Astrocyte (in vitro differentiated cells and primary cell): Measurements from ENCODE around the gene NCAPG2. TPM values are rescaled to one million over a fixed set of nuclear protein-coding genes. Genes with fewer than 3 reads are reported as not detected.

ENCODE experiments used
- DNase-seq: peaks from one replicate; pipeline ENCODE4 v3.0.0-alpha.2; 2010; ENCODE audit warnings: low read depth
- FAIRE-seq: peaks from 2 replicates; lab custom pipeline; 2011; peaks lifted over from hg19 to GRCh38; lab: Jason Lieb, UNC
- H2AFZ ChIP-seq: 2 replicates; pipeline ENCODE4 v1.6.0; 2012; ENCODE audit warnings: low read depth, low read length, inconsistent platforms
- H3K27ac ChIP-seq: 2 replicates; pipeline ENCODE4 v1.5.1; 2011; ENCODE audit warnings: low read depth, low read length, inconsistent platforms
- H3K27me3 ChIP-seq: 2 replicates; pipeline ENCODE4 v1.6.0; 2011; ENCODE audit warnings: low read length, inconsistent platforms; ENCODE audit not compliant: insufficient read depth
- H3K36me3 ChIP-seq: 2 replicates; pipeline ENCODE4 v1.5.1; 2011; ENCODE audit warnings: low read length, inconsistent platforms; ENCODE audit not compliant: insufficient read depth
- H3K4me1 ChIP-seq: 2 replicates; pipeline ENCODE4 v1.5.1; 2011; ENCODE audit warnings: low read length, inconsistent platforms; ENCODE audit not compliant: insufficient read depth
- H3K4me2 ChIP-seq: 2 replicates; pipeline ENCODE4 v1.6.0; 2012; ENCODE audit warnings: low read length, inconsistent platforms
- H3K4me3 ChIP-seq: 2 replicates; pipeline ENCODE4 v1.5.1; 2011; ENCODE audit warnings: low read depth, mild to moderate bottlenecking, low read length, inconsistent platforms; ENCODE audit not compliant: insufficient read depth
- H3K79me2 ChIP-seq: 2 replicates; pipeline ENCODE4 v1.6.0; 2012; ENCODE audit warnings: mild to moderate bottlenecking, low read length, inconsistent platforms; ENCODE audit not compliant: insufficient read depth
- H3K9ac ChIP-seq: 2 replicates; pipeline ENCODE4 v1.6.0; 2012; ENCODE audit warnings: mild to moderate bottlenecking, low read length, inconsistent platforms
- H3K9me3 ChIP-seq: 2 replicates; pipeline ENCODE4 v1.5.1; 2012; ENCODE audit warnings: low read depth, mild to moderate bottlenecking, low read length, inconsistent platforms; ENCODE audit not compliant: insufficient read depth
- H4K20me1 ChIP-seq: 2 replicates; pipeline ENCODE4 v1.6.0; 2012; ENCODE audit warnings: low read length, inconsistent platforms; ENCODE audit not compliant: insufficient read depth
- H3K27ac Mint-ChIP-seq: one replicate; pipeline ENCODE4 v1.8.0; 2021; ENCODE audit warnings: mild to moderate bottlenecking, mixed read lengths; ENCODE audit not compliant: unreplicated experiment
- H3K27me3 Mint-ChIP-seq: one replicate; pipeline ENCODE4 v1.8.0; 2021; ENCODE audit warnings: low read depth, mixed read lengths; ENCODE audit not compliant: unreplicated experiment
- H3K36me3 Mint-ChIP-seq: one replicate; pipeline ENCODE4 v1.8.0; 2021; ENCODE audit warnings: low read depth, mixed read lengths; ENCODE audit not compliant: unreplicated experiment
- H3K4me1 Mint-ChIP-seq: one replicate; pipeline ENCODE4 v1.8.0; 2021; ENCODE audit warnings: low read depth, mixed read lengths; ENCODE audit not compliant: unreplicated experiment
- H3K4me3 Mint-ChIP-seq: one replicate; pipeline ENCODE4 v1.8.0; 2021; ENCODE audit warnings: mild to moderate bottlenecking, moderate library complexity, mixed read lengths; ENCODE audit not compliant: unreplicated experiment
- H3K9me3 Mint-ChIP-seq: one replicate; pipeline ENCODE4 v1.8.0; 2021; ENCODE audit warnings: mild to moderate bottlenecking, mixed read lengths; ENCODE audit not compliant: unreplicated experiment
- EZH2 ChIP-seq: IDR thresholded peaks from 2 replicates; pipeline ENCODE4 v1.6.1; 2012; ENCODE audit warnings: mild to moderate bottlenecking, low read length, inconsistent platforms; ENCODE audit not compliant: insufficient read depth
- total RNA-seq: library from RNA; stranded (reverse); gene quantifications from 2 replicates; pipeline ENCODE4 v1.2.1, GENCODE V29; 2021
- TF ChIP-seq, protein P1 (sequence below): IDR thresholded peaks from 2 replicates; pipeline ENCODE4 v1.5.1; 2011; ENCODE audit warnings: low read depth, mild to moderate bottlenecking, inconsistent platforms, low read length, moderate library complexity; ENCODE audit not compliant: insufficient read depth

The NCAPG2 gene
- total RNA-seq, 1 donor from 2014 or later: 9.6 TPM

DNA sequence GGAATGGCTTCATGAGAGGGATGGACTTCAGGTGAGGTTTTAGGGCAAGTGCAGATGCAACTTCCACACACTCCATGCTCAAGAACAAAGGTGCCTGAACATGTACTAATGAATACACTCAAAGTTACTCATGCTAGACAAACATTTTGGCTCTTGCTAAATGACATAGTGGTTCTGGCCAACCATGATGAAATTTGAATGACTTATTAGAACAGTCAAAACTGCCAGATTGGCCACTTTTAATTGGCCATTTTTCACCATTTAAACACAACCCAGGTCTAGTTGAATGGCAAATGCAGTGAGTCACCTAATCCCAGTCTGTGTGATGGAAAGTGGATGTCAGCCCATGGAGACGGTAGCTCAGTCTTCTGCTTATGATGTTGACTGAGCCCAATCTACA is 112.1 kb downstream of the NCAPG2 start:
- H3K27me3 Mint-ChIP-seq: peaks cover 33% of the 10 kb centered on the region

DNA sequence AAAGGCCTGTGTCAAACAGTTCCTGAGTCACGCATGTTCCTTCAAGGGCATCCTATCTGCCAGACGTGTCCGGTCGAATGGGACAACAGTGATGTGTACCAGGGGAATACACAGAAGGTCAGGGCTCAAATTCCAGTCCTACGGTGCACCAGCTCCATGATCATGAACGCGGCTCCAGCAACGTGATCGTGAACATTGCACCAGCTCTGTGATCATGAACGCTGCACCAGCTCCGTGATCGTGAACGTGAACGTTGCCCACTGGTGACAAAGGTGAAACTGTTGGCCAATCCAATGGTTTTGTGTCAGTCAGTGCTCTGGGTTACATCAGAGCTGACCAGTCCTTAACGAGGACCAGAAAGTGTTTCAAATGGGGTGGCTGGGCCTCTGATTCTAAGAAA is 112.7 kb downstream of the NCAPG2 start:
- no peaks in the 10 kb centered on the region for H3K36me3 Mint-ChIP-seq
- H3K9ac ChIP-seq: no peak overlapping the region
- FAIRE-seq (no peak), DNase-seq (no peak)
- H3K4me3 ChIP-seq: no peak overlapping the region
- peaks cover 3% of the 10 kb centered on the region for H3K9me3 ChIP-seq
- no peaks in the 10 kb centered on the region for H3K4me1 Mint-ChIP-seq
- H3K27me3 Mint-ChIP-seq: peaks cover 33% of the 10 kb centered on the region
- peaks cover 13% of the 10 kb centered on the region for H3K27me3 ChIP-seq
- H3K9me3 Mint-ChIP-seq: peaks cover 7% of the 10 kb centered on the region
- no peak overlapping the region for H3K27ac ChIP-seq
- TF ChIP-seq, protein P1, sequence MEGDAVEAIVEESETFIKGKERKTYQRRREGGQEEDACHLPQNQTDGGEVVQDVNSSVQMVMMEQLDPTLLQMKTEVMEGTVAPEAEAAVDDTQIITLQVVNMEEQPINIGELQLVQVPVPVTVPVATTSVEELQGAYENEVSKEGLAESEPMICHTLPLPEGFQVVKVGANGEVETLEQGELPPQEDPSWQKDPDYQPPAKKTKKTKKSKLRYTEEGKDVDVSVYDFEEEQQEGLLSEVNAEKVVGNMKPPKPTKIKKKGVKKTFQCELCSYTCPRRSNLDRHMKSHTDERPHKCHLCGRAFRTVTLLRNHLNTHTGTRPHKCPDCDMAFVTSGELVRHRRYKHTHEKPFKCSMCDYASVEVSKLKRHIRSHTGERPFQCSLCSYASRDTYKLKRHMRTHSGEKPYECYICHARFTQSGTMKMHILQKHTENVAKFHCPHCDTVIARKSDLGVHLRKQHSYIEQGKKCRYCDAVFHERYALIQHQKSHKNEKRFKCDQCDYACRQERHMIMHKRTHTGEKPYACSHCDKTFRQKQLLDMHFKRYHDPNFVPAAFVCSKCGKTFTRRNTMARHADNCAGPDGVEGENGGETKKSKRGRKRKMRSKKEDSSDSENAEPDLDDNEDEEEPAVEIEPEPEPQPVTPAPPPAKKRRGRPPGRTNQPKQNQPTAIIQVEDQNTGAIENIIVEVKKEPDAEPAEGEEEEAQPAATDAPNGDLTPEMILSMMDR: no peak
- TF ChIP-seq EZH2: no peak
- no peaks in the 10 kb centered on the region for H3K36me3 ChIP-seq
- no peaks in the 10 kb centered on the region for H3K79me2 ChIP-seq
- no peaks in the 10 kb centered on the region for H4K20me1 ChIP-seq
- H2AFZ ChIP-seq: no peak overlapping the region
- no peaks in the 10 kb centered on the region for H3K4me1 ChIP-seq
- H3K4me2 ChIP-seq: no peak overlapping the region
- no peak overlapping the region for H3K4me3 Mint-ChIP-seq
- H3K27ac Mint-ChIP-seq: no peak overlapping the region

More for the DNA sequence above, 112.1 kb downstream of the NCAPG2 start:
- no peak for TF ChIP-seq EZH2
- TF ChIP-seq, protein P1: no peak
- H4K20me1 ChIP-seq: no peaks in the 10 kb centered on the region
- no peaks in the 10 kb centered on the region for H3K4me1 Mint-ChIP-seq
- H3K4me3 Mint-ChIP-seq: no peak overlapping the region
- H2AFZ ChIP-seq: no peak overlapping the region
- H3K79me2 ChIP-seq: no peaks in the 10 kb centered on the region
- H3K9ac ChIP-seq: no peak overlapping the region
- H3K36me3 Mint-ChIP-seq: no peaks in the 10 kb centered on the region
- peaks cover 3% of the 10 kb centered on the region for H3K9me3 ChIP-seq
- H3K27ac Mint-ChIP-seq: no peak overlapping the region
- no peak overlapping the region for H3K4me3 ChIP-seq
- no peak overlapping the region for H3K4me2 ChIP-seq
- H3K27ac ChIP-seq: no peak overlapping the region
- H3K36me3 ChIP-seq: no peaks in the 10 kb centered on the region
- FAIRE-seq (no peak), DNase-seq (no peak)
- no peaks in the 10 kb centered on the region for H3K4me1 ChIP-seq
- H3K9me3 Mint-ChIP-seq: peaks cover 7% of the 10 kb centered on the region
- peaks cover 13% of the 10 kb centered on the region for H3K27me3 ChIP-seq

DNA sequence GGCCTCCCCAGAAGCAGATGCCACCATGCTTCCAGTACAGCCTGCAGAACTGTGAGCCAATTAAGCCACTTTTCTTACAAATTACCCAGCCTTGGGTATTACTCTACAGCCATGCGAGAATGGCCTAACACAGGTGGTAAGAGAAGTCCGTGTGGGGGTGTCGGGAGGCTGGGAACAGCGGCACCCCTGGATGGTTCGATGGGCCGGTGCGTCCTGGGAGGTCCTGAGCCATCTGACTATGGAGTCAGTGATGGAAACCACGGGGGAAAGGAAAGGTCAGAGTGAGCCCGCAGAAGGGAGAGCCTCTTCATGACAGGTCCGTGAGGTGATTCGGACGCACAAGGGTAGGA is 114.4 kb downstream of the NCAPG2 start:
- Mint-ChIP-seq H3K27me3 (peaks cover 47% of the 10 kb centered on the region), H3K9me3 (peaks cover 7% of the 10 kb centered on the region), H3K4me3 (no peak overlapping the region), H3K4me1 (no peaks in the 10 kb centered on the region), H3K27ac (no peak overlapping the region), H3K36me3 (no peaks in the 10 kb centered on the region)
- Histone ChIP-seq H3K9ac (no peak overlapping the region), H3K27ac (no peak overlapping the region), H3K4me1 (peaks cover 5% of the 10 kb centered on the region), H3K9me3 (peaks cover 3% of the 10 kb centered on the region), H3K4me3 (no peak overlapping the region), H2AFZ (no peak overlapping the region), H3K27me3 (peaks cover 17% of the 10 kb centered on the region), H3K4me2 (no peak overlapping the region), H3K79me2 (no peaks in the 10 kb centered on the region), H3K36me3 (no peaks in the 10 kb centered on the region), H4K20me1 (no peaks in the 10 kb centered on the region)
- TF ChIP-seq, protein P1: no peak
- TF ChIP-seq EZH2: no peak
- DNase-seq (no peak), FAIRE-seq (no peak)
